GM12864 (cell line): ENCODE results near the gene SP140.
"Not testable (repeated sequence)": the region's sequence is repeated elsewhere in the genome, so short reads cannot be mapped to it uniquely, and the experiment has no call there.

Experiments used
- DNase-seq: peaks from one replicate; pipeline ENCODE4 v3.0.0-alpha.2; 2011; ENCODE audit warnings: low read depth
- H3K4me3 ChIP-seq: 2 replicates; pipeline ENCODE4 v1.5.1; 2011; ENCODE audit warnings: mild to moderate bottlenecking, low read depth, low read length, control low read depth
- CTCF ChIP-seq: IDR thresholded peaks from 2 replicates; pipeline ENCODE4 v1.5.1; 2011; ENCODE audit warnings: low read depth, mild to moderate bottlenecking, moderate library complexity, low read length, control low read depth, inconsistent platforms; ENCODE audit errors: missing control alignments

SP140 gene

GRCh38 chr2:230299618-230300017 lies 74.1 kb downstream of the SP140 start:
- no peak overlapping the region for H3K4me3 ChIP-seq
- TF ChIP-seq CTCF = no peak

GRCh38 chr2:230305416-230306275 lies 80.1 kb downstream of the SP140 start:
- no peak for TF ChIP-seq CTCF
- H3K4me3 ChIP-seq = no peak overlapping the region
- no peak for DNase-seq

More at GRCh38 chr2:230299618-230300017, 74.1 kb downstream of the SP140 start:
- no peak for DNase-seq

- no peak for DNase-seq
- H3K4me3 ChIP-seq = no peak overlapping the region
- no peak for TF ChIP-seq CTCF
Observed at GRCh38 chr2:230306474-230306873, 80.9 kb downstream of the SP140 start.

GRCh38 chr2:230307485-230307884 lies 81.9 kb downstream of the SP140 start:
- no peak for DNase-seq
- H3K4me3 ChIP-seq = no peak overlapping the region
- no peak for TF ChIP-seq CTCF

- no peak overlapping the region for H3K4me3 ChIP-seq
- no peak for DNase-seq
- no peak for TF ChIP-seq CTCF
Observed at GRCh38 chr2:230308402-230309000, 83.0 kb downstream of the SP140 start.

GRCh38 chr2:230310792-230311191 lies 85.3 kb downstream of the SP140 start:
- H3K4me3 ChIP-seq = not testable (repeated sequence)

GRCh38 chr2:230311634-230312033 lies 86.1 kb downstream of the SP140 start:
- H3K4me3 ChIP-seq, DNase-seq: not testable (repeated sequence)

More at GRCh38 chr2:230310792-230311191, 85.3 kb downstream of the SP140 start:
- not testable (repeated sequence) for DNase-seq

GRCh38 chr2:230312638-230313037 lies 87.1 kb downstream of the SP140 start:
- no peak overlapping the region for H3K4me3 ChIP-seq
- no peak for TF ChIP-seq CTCF
- no peak for DNase-seq
